HepG2 (cell line): ENCODE results near the gene FHIT. TPM values are rescaled to one million over a fixed set of nuclear protein-coding genes. Genes with fewer than 3 reads are reported as not detected.

ENCODE experiments used
- ATAC-seq: fragments of 200-7000 bp; cut with Tn5 transposase; 3 replicates; pipeline ENCODE4 v1.9.1; 2020; ENCODE audit warnings: mild to moderate bottlenecking, moderate library complexity
- BruUV-seq: library from RNA; stranded (reverse); fragments of 400-500 nt; replicated peaks from 2 replicates; lab custom pipeline; 2021; lab: Mats Ljungman, UMichigan
- CTCF ChIA-PET: fragments of 300-600 bp; formaldehyde crosslinking; extraction: SDS; loops from one replicate; lab custom pipeline; 2021; ENCODE audit warnings: low total read pairs, inconsistent platforms, low intra/inter-chr PET ratio; lab: Yijun Ruan, JAX
- POLR2A ChIA-PET: fragments of 350-600 bp; sonication (Branson Sonifier 250); formaldehyde crosslinking; loops from one replicate; lab custom pipeline; 2020; ENCODE audit warnings: antibody characterized with exemption, inconsistent platforms; lab: Yijun Ruan, JAX
- DNase-seq: peaks from one replicate; pipeline ENCODE4 v3.0.0-alpha.2; 2015; ENCODE audit warnings: low spot score
- FAIRE-seq: peaks from 3 replicates; lab custom pipeline; 2011; peaks lifted over from hg19 to GRCh38; lab: Jason Lieb, UNC
- H2AFZ ChIP-seq: one replicate; pipeline ENCODE4 v1.6.1; 2011; ENCODE audit warnings: low read length, inconsistent platforms
- H3K27ac ChIP-seq: fragments of 300-600 bp; 3 replicates; pipeline ENCODE4 v1.8.0; 2011; ENCODE audit warnings: mixed run types, mild to moderate bottlenecking, mixed read lengths, low read length, inconsistent platforms; ENCODE audit not compliant: insufficient read depth; ENCODE audit errors: extremely low read length
- H3K27me3 ChIP-seq, 2 experiments: fragments of 200-600 bp in 1 of 2; 2 replicates in 1 of 2; 3 replicates in 1 of 2; pipeline versions ENCODE4 v1.6.0 to v1.8.0; 2011; ENCODE audit warnings: low read length in 2 of 2, mild to moderate bottlenecking in 2 of 2, moderate library complexity in 2 of 2, inconsistent platforms in 1 of 2; ENCODE audit not compliant: insufficient read depth in 2 of 2, control insufficient read depth in 1 of 2
- H3K36me3 ChIP-seq, 2 experiments: fragments of 200-600 bp in 1 of 2; replicated peaks in 1 of 2; 2 replicates in 1 of 2; 3 replicates in 1 of 2; pipeline versions ENCODE4 v1.5.1 to v1.8.0; 2011; ENCODE audit warnings: low read length in 2 of 2, inconsistent platforms in 1 of 2; ENCODE audit not compliant: insufficient read depth in 2 of 2, control insufficient read depth in 1 of 2
- H3K4me1 ChIP-seq: 2 replicates; pipeline ENCODE4 v1.5.1; 2012; ENCODE audit warnings: low read length, inconsistent platforms; ENCODE audit not compliant: insufficient read depth
- H3K4me2 ChIP-seq: 2 replicates; pipeline ENCODE4 v1.6.0; 2011; ENCODE audit warnings: low read depth, low read length, inconsistent platforms
- H3K4me3 ChIP-seq, 3 experiments: fragments of 200-600 bp in 1 of 3; sonication (generic), shearing (Covaris generic) in 1 of 3; replicated peaks in 1 of 3; 2 replicates each; pipeline ENCODE4 v1.5.1; 2011 to 2016; ENCODE audit warnings: low read length in 3 of 3, inconsistent platforms in 2 of 3, low read depth in 2 of 3, mild to moderate bottlenecking in 2 of 3, control low read depth in 1 of 3, mixed read lengths in 1 of 3; ENCODE audit not compliant: insufficient read depth in 1 of 3
- H3K79me2 ChIP-seq: one replicate; pipeline ENCODE4 v1.6.1; 2011; ENCODE audit warnings: low read length, inconsistent platforms; ENCODE audit not compliant: insufficient read depth
- H3K9ac ChIP-seq: 2 replicates; pipeline ENCODE4 v1.6.0; 2011; ENCODE audit warnings: mild to moderate bottlenecking, low read depth, low read length, inconsistent platforms; ENCODE audit not compliant: insufficient read depth
- H3K9me3 ChIP-seq: 2 replicates; pipeline ENCODE4 v1.5.1; 2012; ENCODE audit warnings: mild to moderate bottlenecking, low read length
- H4K20me1 ChIP-seq: 2 replicates; pipeline ENCODE4 v1.6.0; 2011; ENCODE audit warnings: inconsistent platforms, mild to moderate bottlenecking, low read length, moderate library complexity; ENCODE audit not compliant: insufficient read depth
- ATRX ChIP-seq: sonication (generic); formaldehyde crosslinking; IDR thresholded peaks from 2 replicates; pipeline ENCODE4 v1.4.0; 2020; ENCODE audit warnings: missing genetic modification reagents, borderline replicate concordance
- DBP ChIP-seq: sonication (generic); formaldehyde crosslinking; IDR thresholded peaks from 2 replicates; pipeline ENCODE4 v1.4.0; 2020; ENCODE audit warnings: missing genetic modification reagents; ENCODE audit errors: not compliant biosample characterization
- HDAC2 ChIP-seq: sonication (generic); formaldehyde crosslinking; IDR thresholded peaks from 2 replicates; pipeline ENCODE4 v1.4.0; 2020; ENCODE audit warnings: missing genetic modification reagents
- NFIC ChIP-seq: IDR thresholded peaks from 2 replicates; pipeline ENCODE4 v1.6.1; 2012; ENCODE audit warnings: mild to moderate bottlenecking, low read length, inconsistent platforms
- POLR2A ChIP-seq, 2 experiments: IDR thresholded peaks; 2 replicates each; pipeline ENCODE4 v1.6.1; 2011; ENCODE audit warnings: low read depth in 2 of 2, low read length in 2 of 2, mild to moderate bottlenecking in 1 of 2, moderate library complexity in 1 of 2; ENCODE audit not compliant: insufficient read depth in 1 of 2
- PRMT3 ChIP-seq: sonication (generic); formaldehyde crosslinking; IDR thresholded peaks from 2 replicates; pipeline ENCODE4 v1.8.1; 2022; ENCODE audit warnings: low read depth, mild to moderate bottlenecking, moderate library complexity, missing genetic modification reagents, borderline replicate concordance
- SALL1 ChIP-seq: sonication (generic); formaldehyde crosslinking; IDR thresholded peaks from 2 replicates; pipeline ENCODE4 v1.8.0; 2022; ENCODE audit warnings: mild to moderate bottlenecking, missing genetic modification reagents
- TCF12 ChIP-seq, 2 experiments: fragments of 450-650 bp in 1 of 2; sonication (generic) in 1 of 2; formaldehyde crosslinking in 1 of 2; IDR thresholded peaks; 2 replicates each; pipeline versions ENCODE4 v1.6.1 to v1.8.0; 2017 to 2022; ENCODE audit warnings: antibody characterized with exemption in 1 of 2, mild to moderate bottlenecking in 1 of 2, missing genetic modification reagents in 1 of 2, moderate library complexity in 1 of 2
- ZBTB42 ChIP-seq: sonication (generic); formaldehyde crosslinking; IDR thresholded peaks from 2 replicates; pipeline ENCODE4 v1.5.0; 2020; ENCODE audit warnings: mild to moderate bottlenecking, missing genetic modification reagents
- ZBTB7A ChIP-seq: sonication (generic); formaldehyde crosslinking; IDR thresholded peaks from 2 replicates; pipeline ENCODE4 v1.8.0; 2022; ENCODE audit warnings: mild to moderate bottlenecking, missing genetic modification reagents
- ZEB1 ChIP-seq: IDR thresholded peaks from 2 replicates; pipeline ENCODE4 v1.6.1; 2012; ENCODE audit warnings: mild to moderate bottlenecking, low read depth, inconsistent platforms; ENCODE audit not compliant: insufficient replicate concordance
- ZFP82 ChIP-seq: sonication (generic); formaldehyde crosslinking; IDR thresholded peaks from 2 replicates; pipeline ENCODE4 v1.5.1; 2020; ENCODE audit warnings: mild to moderate bottlenecking, missing genetic modification reagents, borderline replicate concordance
- ZNF124 ChIP-seq: sonication (generic); formaldehyde crosslinking; IDR thresholded peaks from 2 replicates; pipeline ENCODE4 v1.4.0; 2020; ENCODE audit warnings: missing genetic modification reagents
- ZNF350 ChIP-seq: sonication (generic); formaldehyde crosslinking; IDR thresholded peaks from 2 replicates; pipeline ENCODE4 v1.4.0; 2020; ENCODE audit warnings: mild to moderate bottlenecking, low read depth, missing genetic modification reagents, borderline replicate concordance
- ZNF441 ChIP-seq: sonication (generic); formaldehyde crosslinking; IDR thresholded peaks from 2 replicates; pipeline ENCODE4 v1.7.0; 2021; ENCODE audit warnings: missing genetic modification reagents, borderline replicate concordance
- ZNF543 ChIP-seq: sonication (generic); formaldehyde crosslinking; IDR thresholded peaks from 2 replicates; pipeline ENCODE4 v1.4.0; 2020; ENCODE audit warnings: mild to moderate bottlenecking, missing genetic modification reagents
- ZNF549 ChIP-seq: sonication (generic); formaldehyde crosslinking; IDR thresholded peaks from 2 replicates; pipeline ENCODE4 v1.5.0; 2020; ENCODE audit warnings: missing genetic modification reagents
- ZNF691 ChIP-seq: sonication (generic); formaldehyde crosslinking; IDR thresholded peaks from 2 replicates; pipeline ENCODE4 v1.4.0; 2020; ENCODE audit warnings: missing genetic modification reagents, low read depth, mild to moderate bottlenecking, borderline replicate concordance
- ZNF766 ChIP-seq: sonication (generic); formaldehyde crosslinking; IDR thresholded peaks from 2 replicates; pipeline ENCODE4 v1.5.0; 2020; ENCODE audit warnings: missing genetic modification reagents, borderline replicate concordance
- WGBS: methylation state at CpG from one replicate; pipeline ENCODE4 v1.1.6; 2017; ENCODE audit warnings: low lambda C conversion rate; 5-methylcytosine and 5-hydroxymethylcytosine counted together
- in situ Hi-C: cut with HindIII; loops from 2 replicates; pipeline ENCODE4 v1.10.0; 2017; ENCODE audit warnings: low pct_unique_long_range_greater_than_20kb; ENCODE audit not compliant: extremely low pct_ligation_motif_present
- intact Hi-C: fragments of 100-400 bp; cut with micrococcal nuclease; formaldehyde crosslinking; loops from one replicate; pipeline ENCODE4 v1.10.0; 2022; ENCODE audit not compliant: unreplicated experiment
- polyA plus RNA-seq, 8 experiments: library from polyadenylated mRNA; depleted of rRNA in 3 of 8; stranded (reverse) in 7 of 8; unstranded in 1 of 8; fragments of >200 nt; fragmentation: Illumina TruSeq in 4 of 8; extraction: Trizol in 4 of 8; gene quantifications; 2 replicates each; pipeline versions ENCODE4 v1.2.1 to v1.2.3, GENCODE V29; 2011 to 2016; ENCODE audit warnings: low read depth in 4 of 8, missing spikeins in 1 of 8, mixed read lengths in 1 of 8; ENCODE audit not compliant: insufficient read depth in 1 of 8
- total RNA-seq, 5 experiments: library from RNA; depleted of rRNA; stranded (reverse); fragments of >200 nt; fragmentation: Illumina TruSeq; extraction: Trizol; gene quantifications; 2 replicates each; pipeline ENCODE4 v1.2.3, GENCODE V29; 2016; ENCODE audit warnings: low read depth in 1 of 5

FHIT gene
- total and polyA plus RNA-seq, 2 of the 13 experiments (the other 11 are each of a cell fraction or from before 2014, with no cell fraction given) = 4.0 to 4.6 TPM

DNA sequence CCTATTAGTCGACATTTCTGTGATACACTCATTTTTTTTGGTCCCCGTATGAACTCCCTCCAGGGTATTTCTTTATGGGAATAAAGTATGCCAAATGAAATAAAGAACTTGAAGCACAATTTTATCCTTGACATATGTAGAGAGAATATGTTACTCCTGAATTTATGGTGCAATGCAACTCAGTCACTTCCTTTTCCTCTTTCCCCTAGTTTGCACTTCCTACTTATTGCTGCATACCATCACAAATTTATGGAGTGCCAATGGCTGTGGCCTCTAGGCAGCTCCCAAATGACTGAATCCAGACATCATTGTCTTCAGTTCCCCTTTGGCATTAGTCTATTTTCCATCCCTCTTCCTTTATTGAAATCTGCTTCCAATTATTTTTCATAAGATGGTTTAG lies 403.5 kb downstream of the FHIT start:
- Histone ChIP-seq H3K27ac (no peak overlapping the region), H4K20me1 (no peaks in the 10 kb centered on the region), H2AFZ (no peak overlapping the region), H3K27me3 (0 out of 5 replicates have a peak, but pooled peaks cover 0 to 3% of the 10 kb centered on the region in 2 experiments), H3K79me2 (no peaks in the 10 kb centered on the region), H3K36me3 (no peaks in the 10 kb centered on the region), H3K9me3 (no peaks in the 10 kb centered on the region), H3K4me1 (no peaks in the 10 kb centered on the region), H3K4me3 (no peak overlapping the region), H3K9ac (no peak overlapping the region), H3K4me2 (no peak overlapping the region)
- 57% methylated on average over 2 of the region's 2 CpGs for WGBS
- no peak for DNase-seq
- no peak for FAIRE-seq
- BruUV-seq = no TSS peak
- no peak for ATAC-seq
- intact Hi-C loops (no loop called here), in situ Hi-C loops (no loop called here)
- ChIA-PET CTCF (no interaction called here), POLR2A (no interaction called here)
- TF ChIP-seq TCF12 (IDR thresholded peaks at IDR 0.05) (no peak), TCF12 (CRISPR knock-in tag; IDR thresholded peaks at IDR 0.05) (no peak), PRMT3 (CRISPR knock-in tag) (no peak), ZNF350 (CRISPR knock-in tag) (no peak), ATRX (CRISPR knock-in tag) (no peak), SALL1 (CRISPR knock-in tag) (no peak), ZNF549 (no peak), ZBTB42 (CRISPR knock-in tag) (no peak), ZNF543 (CRISPR knock-in tag) (no peak), ZNF766 (CRISPR knock-in tag) (no peak), NFIC (no peak), ZNF124 (CRISPR knock-in tag) (no peak), POLR2A (IDR thresholded peaks at IDR 0.05; ENCODE audit: insufficient read depth in 1 of 2, low read depth in 2 of 2, low read length in 2 of 2) (no peak), HDAC2 (CRISPR knock-in tag) (no peak), ZNF691 (CRISPR knock-in tag) (no peak), ZBTB7A (CRISPR knock-in tag) (no peak), ZNF441 (CRISPR knock-in tag) (no peak), DBP (no peak), ZEB1 (no peak), ZFP82 (CRISPR knock-in tag) (no peak)
